Activated CD4-positive, alpha-beta T cell treated with anti-CD3 and anti-CD28 coated beads, Interleukin-2, Interleukin-4, amounts not matched to agents 100 ng/mL and 50 ng/mL, durations not matched to agents 16 hours and 8 hours (primary cell): Measurements from ENCODE around the gene CDKN2D.
A peak's percentile ranks its signal among the peaks of the same experiment; 100 is the strongest.
"Not testable (repeated sequence)": the region's sequence is repeated elsewhere in the genome, so short reads cannot be mapped to it uniquely, and the experiment has no call there.

Source experiments
- DNase-seq: peaks from one replicate; pipeline ENCODE4 v3.0.0-alpha.2; 2020; ENCODE audit warnings: low spot score

CDKN2D gene

GRCh38 chr19:10551698-10552301 lies 17.0 kb downstream of the CDKN2D start:
- DNase-seq, result peak; percentile 54

GRCh38 chr19:10551006-10551405 lies 17.8 kb downstream of the CDKN2D start:
- DNase-seq, result not testable (repeated sequence)

- no peak for DNase-seq
These were observed 18.4 kb downstream of the CDKN2D start for GRCh38 chr19:10550336-10550735.

- no peak for DNase-seq
These were observed 19.0 kb downstream of the CDKN2D start for GRCh38 chr19:10549733-10550132.

GRCh38 chr19:10548746-10549276 lies 20.0 kb downstream of the CDKN2D start:
- no peak for DNase-seq

GRCh38 chr19:10546817-10547216 lies 22.0 kb downstream of the CDKN2D start:
- DNase-seq, result no peak

GRCh38 chr19:10544753-10545251 lies 24.0 kb downstream of the CDKN2D start:
- DNase-seq, result no peak

- DNase-seq, result peak; percentile 21
These were observed 24.5 kb downstream of the CDKN2D start for GRCh38 chr19:10544242-10544752.

- DNase-seq, result peak; percentile 68
These were observed 25.1 kb downstream of the CDKN2D start, which contains the start of gene ATG4D for GRCh38 chr19:10543420-10544241. TSS of gene ATG4D (plus strand) at chr19:10543904. CDS start at chr19:10544091, 187 bp downstream.

GRCh38 chr19:10543059-10543419 lies 25.7 kb downstream of the CDKN2D start:
- DNase-seq, result no peak

- DNase-seq, result not testable (repeated sequence)
These were observed 29.8 kb downstream of the CDKN2D start for GRCh38 chr19:10539016-10539415.

GRCh38 chr19:10538204-10538983 lies 30.4 kb downstream of the CDKN2D start:
- no peak for DNase-seq

GRCh38 chr19:10537668-10538067 lies 31.1 kb downstream of the CDKN2D start:
- DNase-seq, result no peak

- no peak for DNase-seq
These were observed 33.2 kb downstream of the CDKN2D start for GRCh38 chr19:10535613-10536012.

GRCh38 chr19:10533646-10534386 lies 35.0 kb downstream of the CDKN2D start:
- no peak for DNase-seq

GRCh38 chr19:10532457-10532856 lies 36.3 kb downstream of the CDKN2D start:
- no peak for DNase-seq

GRCh38 chr19:10526887-10527286 lies 41.9 kb downstream of the CDKN2D start:
- DNase-seq, result not testable (repeated sequence)

GRCh38 chr19:10525636-10526035 lies 43.1 kb downstream of the CDKN2D start:
- DNase-seq, result no peak

- DNase-seq, result no peak
These were observed 45.6 kb downstream of the CDKN2D start for GRCh38 chr19:10523135-10523636.

- no peak for DNase-seq
These were observed 47.2 kb downstream of the CDKN2D start for GRCh38 chr19:10521461-10522171.
